ENCODE data around the gene LRP1B.
"Not testable (repeated sequence)": the region's sequence is repeated elsewhere in the genome, so short reads cannot be mapped to it uniquely, and the experiment has no call there.

The LRP1B gene

GRCh38 chr2:141169117-141169516 is 961.7 kb downstream of the LRP1B start:
- not testable (repeated sequence) for H3K4me3 ChIP-seq (ENCODE audit: low read length in 2 of 2); H3K9ac ChIP-seq (ENCODE audit: low read depth in 1 of 2, low read length in 2 of 2); H3K27ac ChIP-seq (ENCODE audit: low read depth in 2 of 2, low read length in 2 of 2); H3K27me3 ChIP-seq (ENCODE audit: control insufficient read depth in 2 of 2, insufficient read depth in 2 of 2, low read length in 2 of 2); H3K9me3 ChIP-seq (ENCODE audit: control insufficient read depth in 2 of 2, low read length in 2 of 2); H3K36me3 ChIP-seq (ENCODE audit: control insufficient read depth in 2 of 2, insufficient read depth in 2 of 2, low read length in 2 of 2); H3K4me1 ChIP-seq (ENCODE audit: control insufficient read depth in 2 of 2, insufficient read depth in 2 of 2, low read length in 2 of 2)

DNA sequence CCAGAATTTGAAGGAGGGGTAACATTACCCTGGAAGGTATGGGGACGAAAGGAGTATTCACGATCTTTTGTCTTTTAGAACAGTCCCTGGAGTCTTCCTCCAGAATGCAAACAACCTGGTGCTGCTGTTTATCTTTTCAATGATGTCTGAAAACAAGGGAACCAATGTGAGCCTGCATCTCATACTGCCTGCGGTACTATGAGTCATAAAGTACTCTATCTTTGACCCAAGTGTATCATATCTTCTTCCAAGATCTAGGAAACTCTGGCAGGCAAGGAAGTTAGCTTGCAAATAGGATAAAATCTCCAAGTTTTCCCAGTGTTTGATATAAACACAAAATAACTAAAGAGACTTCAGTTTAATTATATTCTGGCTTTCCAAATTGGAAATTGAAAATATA is 968.5 kb downstream of the LRP1B start:
- H3K27ac ChIP-seq (ENCODE audit: low read depth in 2 of 2, low read length in 2 of 2): no peak overlapping the region
- H3K4me3 ChIP-seq (ENCODE audit: low read length in 2 of 2): no peak overlapping the region
- H3K4me1 ChIP-seq (ENCODE audit: control insufficient read depth in 2 of 2, insufficient read depth in 2 of 2, low read length in 2 of 2): no peaks in the 10 kb centered on the region
- no peaks in the 10 kb centered on the region for H3K36me3 ChIP-seq (ENCODE audit: control insufficient read depth in 2 of 2, insufficient read depth in 2 of 2, low read length in 2 of 2)
- H3K9me3 ChIP-seq (ENCODE audit: control insufficient read depth in 2 of 2, low read length in 2 of 2): no peaks in the 10 kb centered on the region
- no peaks in the 10 kb centered on the region for H3K27me3 ChIP-seq (ENCODE audit: control insufficient read depth in 2 of 2, insufficient read depth in 2 of 2, low read length in 2 of 2)
- H3K9ac ChIP-seq (ENCODE audit: low read depth in 1 of 2, low read length in 2 of 2): no peak overlapping the region

- H3K4me1 ChIP-seq (ENCODE audit: control insufficient read depth in 2 of 2, insufficient read depth in 2 of 2, low read length in 2 of 2): no peaks in the 10 kb centered on the region
- no peaks in the 10 kb centered on the region for H3K36me3 ChIP-seq (ENCODE audit: control insufficient read depth in 2 of 2, insufficient read depth in 2 of 2, low read length in 2 of 2)
- H3K27me3 ChIP-seq (ENCODE audit: control insufficient read depth in 2 of 2, insufficient read depth in 2 of 2, low read length in 2 of 2): no peaks in the 10 kb centered on the region
- no peak overlapping the region for H3K9ac ChIP-seq (ENCODE audit: low read depth in 1 of 2, low read length in 2 of 2)
- H3K4me3 ChIP-seq (ENCODE audit: low read length in 2 of 2): no peak overlapping the region
- no peak overlapping the region for H3K27ac ChIP-seq (ENCODE audit: low read depth in 2 of 2, low read length in 2 of 2)
- H3K9me3 ChIP-seq (ENCODE audit: control insufficient read depth in 2 of 2, low read length in 2 of 2): no peaks in the 10 kb centered on the region
Observed at GRCh38 chr2:141151611-141152286, 979.1 kb downstream of the LRP1B start.

- Histone ChIP-seq H3K4me1 (ENCODE audit: control insufficient read depth in 2 of 2, insufficient read depth in 2 of 2, low read length in 2 of 2) (no peaks in the 10 kb centered on the region), H3K27ac (ENCODE audit: low read depth in 2 of 2, low read length in 2 of 2) (no peak overlapping the region), H3K27me3 (ENCODE audit: control insufficient read depth in 2 of 2, insufficient read depth in 2 of 2, low read length in 2 of 2) (no peaks in the 10 kb centered on the region), H3K36me3 (ENCODE audit: control insufficient read depth in 2 of 2, insufficient read depth in 2 of 2, low read length in 2 of 2) (no peaks in the 10 kb centered on the region), H3K4me3 (ENCODE audit: low read length in 2 of 2) (no peak overlapping the region), H3K9me3 (ENCODE audit: control insufficient read depth in 2 of 2, low read length in 2 of 2) (no peaks in the 10 kb centered on the region), H3K9ac (ENCODE audit: low read depth in 1 of 2, low read length in 2 of 2) (no peak overlapping the region)
Observed at GRCh38 chr2:141142025-141142424, 988.8 kb downstream of the LRP1B start.

- Histone ChIP-seq H3K4me3 (ENCODE audit: low read length in 2 of 2) (no peak overlapping the region), H3K4me1 (ENCODE audit: control insufficient read depth in 2 of 2, insufficient read depth in 2 of 2, low read length in 2 of 2) (no peaks in the 10 kb centered on the region), H3K27me3 (ENCODE audit: control insufficient read depth in 2 of 2, insufficient read depth in 2 of 2, low read length in 2 of 2) (no peaks in the 10 kb centered on the region), H3K9ac (ENCODE audit: low read depth in 1 of 2, low read length in 2 of 2) (no peak overlapping the region), H3K27ac (ENCODE audit: low read depth in 2 of 2, low read length in 2 of 2) (no peak overlapping the region), H3K9me3 (ENCODE audit: control insufficient read depth in 2 of 2, low read length in 2 of 2) (no peaks in the 10 kb centered on the region), H3K36me3 (ENCODE audit: control insufficient read depth in 2 of 2, insufficient read depth in 2 of 2, low read length in 2 of 2) (no peaks in the 10 kb centered on the region)
Observed at GRCh38 chr2:141137122-141137693, 993.6 kb downstream of the LRP1B start.

GRCh38 chr2:141133883-141134282 is 996.9 kb downstream of the LRP1B start:
- H3K9me3 ChIP-seq (ENCODE audit: control insufficient read depth in 2 of 2, low read length in 2 of 2): no peaks in the 10 kb centered on the region
- no peaks in the 10 kb centered on the region for H3K27me3 ChIP-seq (ENCODE audit: control insufficient read depth in 2 of 2, insufficient read depth in 2 of 2, low read length in 2 of 2)
- no peaks in the 10 kb centered on the region for H3K36me3 ChIP-seq (ENCODE audit: control insufficient read depth in 2 of 2, insufficient read depth in 2 of 2, low read length in 2 of 2)
- H3K27ac ChIP-seq (ENCODE audit: low read depth in 2 of 2, low read length in 2 of 2): no peak overlapping the region
- no peak overlapping the region for H3K9ac ChIP-seq (ENCODE audit: low read depth in 1 of 2, low read length in 2 of 2)
- H3K4me3 ChIP-seq (ENCODE audit: low read length in 2 of 2): no peak overlapping the region
- H3K4me1 ChIP-seq (ENCODE audit: control insufficient read depth in 2 of 2, insufficient read depth in 2 of 2, low read length in 2 of 2): no peaks in the 10 kb centered on the region

DNA sequence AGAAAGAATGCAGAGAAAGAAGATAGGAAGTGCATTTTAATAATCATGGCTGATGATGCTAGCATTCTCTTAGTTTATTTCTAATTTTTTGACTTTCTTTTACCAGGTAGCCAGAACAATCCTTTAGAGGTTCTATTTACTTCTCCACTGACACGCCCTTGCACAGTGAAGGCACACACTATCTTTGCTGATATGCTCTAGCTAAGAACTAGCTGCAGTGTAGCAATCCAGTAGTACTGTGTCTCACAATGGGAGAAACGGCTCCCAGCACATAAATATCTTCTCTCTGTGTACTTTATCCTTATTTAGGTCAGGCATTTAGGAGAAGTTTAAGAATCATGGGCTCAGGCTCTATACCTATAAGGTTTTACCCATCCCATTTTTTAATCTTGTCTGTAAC is 1005.4 kb downstream of the LRP1B start:
- Histone ChIP-seq H3K36me3 (ENCODE audit: control insufficient read depth in 2 of 2, insufficient read depth in 2 of 2, low read length in 2 of 2) (no peaks in the 10 kb centered on the region), H3K4me3 (ENCODE audit: low read length in 2 of 2) (no peak overlapping the region), H3K9me3 (ENCODE audit: control insufficient read depth in 2 of 2, low read length in 2 of 2) (no peaks in the 10 kb centered on the region), H3K9ac (ENCODE audit: low read depth in 1 of 2, low read length in 2 of 2) (no peak overlapping the region), H3K27me3 (ENCODE audit: control insufficient read depth in 2 of 2, insufficient read depth in 2 of 2, low read length in 2 of 2) (no peaks in the 10 kb centered on the region), H3K4me1 (ENCODE audit: control insufficient read depth in 2 of 2, insufficient read depth in 2 of 2, low read length in 2 of 2) (no peaks in the 10 kb centered on the region), H3K27ac (ENCODE audit: low read depth in 2 of 2, low read length in 2 of 2) (no peak overlapping the region)

GRCh38 chr2:141118836-141119235 is 1012.0 kb downstream of the LRP1B start:
- H3K4me3 ChIP-seq (ENCODE audit: low read length in 2 of 2): no peak overlapping the region
- H3K27me3 ChIP-seq (ENCODE audit: control insufficient read depth in 2 of 2, insufficient read depth in 2 of 2, low read length in 2 of 2): no peaks in the 10 kb centered on the region
- no peaks in the 10 kb centered on the region for H3K36me3 ChIP-seq (ENCODE audit: control insufficient read depth in 2 of 2, insufficient read depth in 2 of 2, low read length in 2 of 2)
- no peak overlapping the region for H3K27ac ChIP-seq (ENCODE audit: low read depth in 2 of 2, low read length in 2 of 2)
- H3K4me1 ChIP-seq (ENCODE audit: control insufficient read depth in 2 of 2, insufficient read depth in 2 of 2, low read length in 2 of 2): no peaks in the 10 kb centered on the region
- no peaks in the 10 kb centered on the region for H3K9me3 ChIP-seq (ENCODE audit: control insufficient read depth in 2 of 2, low read length in 2 of 2)
- no peak overlapping the region for H3K9ac ChIP-seq (ENCODE audit: low read depth in 1 of 2, low read length in 2 of 2)

- no peak overlapping the region for H3K4me3 ChIP-seq (ENCODE audit: low read length in 2 of 2)
- H3K36me3 ChIP-seq (ENCODE audit: control insufficient read depth in 2 of 2, insufficient read depth in 2 of 2, low read length in 2 of 2): no peaks in the 10 kb centered on the region
- H3K27me3 ChIP-seq (ENCODE audit: control insufficient read depth in 2 of 2, insufficient read depth in 2 of 2, low read length in 2 of 2): no peaks in the 10 kb centered on the region
- no peak overlapping the region for H3K27ac ChIP-seq (ENCODE audit: low read depth in 2 of 2, low read length in 2 of 2)
- no peak overlapping the region for H3K9ac ChIP-seq (ENCODE audit: low read depth in 1 of 2, low read length in 2 of 2)
- no peaks in the 10 kb centered on the region for H3K9me3 ChIP-seq (ENCODE audit: control insufficient read depth in 2 of 2, low read length in 2 of 2)
- no peaks in the 10 kb centered on the region for H3K4me1 ChIP-seq (ENCODE audit: control insufficient read depth in 2 of 2, insufficient read depth in 2 of 2, low read length in 2 of 2)
Observed at GRCh38 chr2:141113301-141113700, 1017.5 kb downstream of the LRP1B start.

GRCh38 chr2:141109633-141110032 is 1021.2 kb downstream of the LRP1B start:
- H3K9ac ChIP-seq (ENCODE audit: low read depth in 1 of 2, low read length in 2 of 2): no peak overlapping the region
- no peak overlapping the region for H3K4me3 ChIP-seq (ENCODE audit: low read length in 2 of 2)
- H3K4me1 ChIP-seq (ENCODE audit: control insufficient read depth in 2 of 2, insufficient read depth in 2 of 2, low read length in 2 of 2): no peaks in the 10 kb centered on the region
- H3K9me3 ChIP-seq (ENCODE audit: control insufficient read depth in 2 of 2, low read length in 2 of 2): no peaks in the 10 kb centered on the region
- H3K27ac ChIP-seq (ENCODE audit: low read depth in 2 of 2, low read length in 2 of 2): no peak overlapping the region
- no peaks in the 10 kb centered on the region for H3K36me3 ChIP-seq (ENCODE audit: control insufficient read depth in 2 of 2, insufficient read depth in 2 of 2, low read length in 2 of 2)
- no peaks in the 10 kb centered on the region for H3K27me3 ChIP-seq (ENCODE audit: control insufficient read depth in 2 of 2, insufficient read depth in 2 of 2, low read length in 2 of 2)

Data from mucosa of rectum (tissue), 2 donors.